Heart right ventricle (tissue), 16 donors: ENCODE results near the gene DNAI2. TPM values are rescaled to one million over a fixed set of nuclear protein-coding genes. Genes with fewer than 3 reads are reported as not detected.

Experiments used
- ATAC-seq, 8 donors: fragments of 200-7000 bp; cut with Tn5 transposase; one replicate each; pipeline ENCODE4 v1.9.1; 2020; ENCODE audit warnings: mild to moderate bottlenecking in 8 of 8, moderate library complexity in 8 of 8, moderate number of reproducible peaks in 1 of 8
- DNase-seq, 2 donors: peaks; one replicate each; pipeline ENCODE4 v3.0.0-alpha.2; 2020
- H3K27ac ChIP-seq, 10 donors: fragments of 200-600 bp; sonication (generic) in 2 of 10; one replicate each; pipeline versions ENCODE4 v1.5.0 to v1.8.0; 2020 to 2022; ENCODE audit warnings: mild to moderate bottlenecking in 3 of 10
- H3K27me3 ChIP-seq, 7 donors: fragments of 200-600 bp; one replicate each; pipeline ENCODE4 v1.8.0; 2021 to 2022; ENCODE audit warnings: mild to moderate bottlenecking in 2 of 7
- H3K36me3 ChIP-seq, 9 donors: fragments of 200-600 bp; sonication (generic) in 1 of 9; one replicate each; pipeline versions ENCODE4 v1.5.0 to v1.8.0; 2020 to 2022; ENCODE audit warnings: mild to moderate bottlenecking in 2 of 9
- H3K4me1 ChIP-seq, 9 donors: fragments of 200-600 bp; sonication (generic) in 1 of 9; one replicate each; pipeline versions ENCODE4 v1.5.0 to v1.8.0; 2020 to 2022; ENCODE audit warnings: mild to moderate bottlenecking in 4 of 9
- H3K4me3 ChIP-seq, 10 donors: fragments of 200-600 bp; sonication (generic) in 2 of 10; one replicate each; pipeline versions ENCODE4 v1.5.0 to v1.8.0; 2020 to 2022; ENCODE audit warnings: mild to moderate bottlenecking in 7 of 10, moderate library complexity in 2 of 10
- H3K9me3 ChIP-seq, 11 donors: fragments of 200-600 bp in 10 of 11; sonication (generic) in 2 of 11; one replicate each; pipeline versions ENCODE4 v1.5.0 to v1.8.0; 2013 to 2022; ENCODE audit warnings: mild to moderate bottlenecking in 2 of 11, control low read depth in 1 of 11, moderate library complexity in 1 of 11
- WGBS, 2 donors: extraction: QIAGEN DNeasy Blood & Tissue Kit; methylation state at CpG; one replicate each; pipeline ENCODE4 v1.1.7; 2013; ENCODE audit warnings: inconsistent platforms in 1 of 2; 5-methylcytosine and 5-hydroxymethylcytosine counted together
- intact Hi-C, 10 donors: fragments of 100-400 bp; cut with DNase I; formaldehyde crosslinking; loops; one replicate each; pipeline versions ENCODE4 v1.11.1 to v1.14.2; 2022
- polyA plus RNA-seq, 2 donors: library from polyadenylated mRNA; stranded (reverse); fragments of 200-250 nt; gene quantifications; one replicate each; pipeline ENCODE4 v1.2.3, GENCODE V29; 2013
- total RNA-seq, 10 donors: library from RNA; stranded (reverse); fragmentation: NEBNext Ultra II Directional in 3 of 10; extraction: Animal tissue kit (Norgen Biotek cat#: 25700) in 3 of 10; gene quantifications; one replicate each; pipeline versions ENCODE4 v1.2.1 to v1.2.4, GENCODE V29; 2021 to 2023
- TF ChIP-seq, protein P1 (sequence below), 9 donors: fragments of 200-600 bp; sonication (generic) in 2 of 9; IDR thresholded peaks; one replicate each; pipeline versions ENCODE4 v1.5.0 to v1.8.0; 2021 to 2022; ENCODE audit warnings: antibody characterized with exemption in 9 of 9, mild to moderate bottlenecking in 5 of 9, moderate library complexity in 1 of 9
- donor health status: Arrhythmogenic right ventricular cardiomyopathy.
- donor health status: ischemic (EF 13 %, LVEDD 7.1; RV severe dilation, severe dysfunction).
- donor health status: healthy with polysubstance abuse.
- donor health status: DM: no; HTN: yes; CAD: no.
- donor health status: DM: no; HTN: no; CAD: no.
- donor health status: ischemic (EF 25% LVEDD 6.9; RV normal size, moderate dysfunction).
- donor health status: ischemic (EF 25% LVEDD 5.7; RV mildly dilated, moderate dysfunction).
- donor health status: healthy.
- donor health status: DM: yes; HTN: yes; CAD: no.
- donor health status: Ischemic cardiomyopathy.
- donor health status: ischemic (EF 35%, LVEDD 5.7; RV mildly dilated, moderate dysfunction).
- donor health status: nonischemic (EF 11% LVEDD 7.7; RV severe dilation, severe dysfunction).
- donor health status: DM: yes; HTN: yes; CAD: no.
- donor health status: PGD.
- donor health status: ischemic (EF 29% LVEDD 5.4; RV normal size, mild dysfunction).
- donor health status: nonischemic (EF 23%, LVEDD 6.1; RV moderate dilation, normal function).

DNAI2 gene
- total and polyA plus RNA-seq, 12 donors = 0.16 TPM; not detected in 11

GRCh38 chr17:74271901-74272561 is 2.0 kb upstream of the DNAI2 start:
- DNase-seq (peak; percentile 61 to 63), ATAC-seq (peak in 3 of 8 donors; percentile 25 to 48 (median 27))
- Histone ChIP-seq H3K4me3 (no peak overlapping the region), H3K9me3 (no peaks in the 10 kb centered on the region), H3K36me3 (no peaks in the 10 kb centered on the region), H3K27ac (peak overlapping the region in 6 of 10 donors; percentile 31 to 61 (median 54)), H3K4me1 (peaks cover 0 to 58% (median 32%) of the 10 kb centered on the region in 9 donors), H3K27me3 (peaks cover 0 to 24% (median 5%) of the 10 kb centered on the region in 7 donors)
- intact Hi-C loops = no loop called here
- 43 to 49% methylated on average over 13 of the region's 13 CpGs for WGBS, 2 donors
- TF ChIP-seq, protein P1, sequence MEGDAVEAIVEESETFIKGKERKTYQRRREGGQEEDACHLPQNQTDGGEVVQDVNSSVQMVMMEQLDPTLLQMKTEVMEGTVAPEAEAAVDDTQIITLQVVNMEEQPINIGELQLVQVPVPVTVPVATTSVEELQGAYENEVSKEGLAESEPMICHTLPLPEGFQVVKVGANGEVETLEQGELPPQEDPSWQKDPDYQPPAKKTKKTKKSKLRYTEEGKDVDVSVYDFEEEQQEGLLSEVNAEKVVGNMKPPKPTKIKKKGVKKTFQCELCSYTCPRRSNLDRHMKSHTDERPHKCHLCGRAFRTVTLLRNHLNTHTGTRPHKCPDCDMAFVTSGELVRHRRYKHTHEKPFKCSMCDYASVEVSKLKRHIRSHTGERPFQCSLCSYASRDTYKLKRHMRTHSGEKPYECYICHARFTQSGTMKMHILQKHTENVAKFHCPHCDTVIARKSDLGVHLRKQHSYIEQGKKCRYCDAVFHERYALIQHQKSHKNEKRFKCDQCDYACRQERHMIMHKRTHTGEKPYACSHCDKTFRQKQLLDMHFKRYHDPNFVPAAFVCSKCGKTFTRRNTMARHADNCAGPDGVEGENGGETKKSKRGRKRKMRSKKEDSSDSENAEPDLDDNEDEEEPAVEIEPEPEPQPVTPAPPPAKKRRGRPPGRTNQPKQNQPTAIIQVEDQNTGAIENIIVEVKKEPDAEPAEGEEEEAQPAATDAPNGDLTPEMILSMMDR (IDR thresholded peaks at IDR 0.05) = no peak

DNA sequence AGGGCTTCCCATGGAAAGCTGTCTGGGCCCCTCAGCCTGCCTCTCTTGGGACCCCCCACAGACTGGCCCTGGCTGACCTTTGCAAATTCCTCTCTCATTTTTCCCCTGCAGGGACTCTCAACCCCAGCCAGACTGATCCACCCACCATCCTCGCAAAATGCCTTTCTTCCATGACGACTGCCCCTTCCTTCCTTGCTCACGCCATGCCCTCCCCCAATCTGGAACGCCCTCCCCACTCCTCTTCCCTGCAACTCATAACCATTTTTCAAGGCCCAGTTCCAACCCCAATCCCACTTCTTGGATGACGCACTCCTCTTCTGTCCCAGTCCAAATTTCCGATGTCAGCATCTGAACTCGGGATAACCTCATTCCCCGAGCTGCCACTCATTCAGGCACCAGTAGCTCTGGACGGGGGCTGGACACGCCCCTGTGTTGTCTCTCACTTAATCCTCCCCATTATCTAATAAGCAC is 1.3 kb upstream of the DNAI2 start:
- Histone ChIP-seq H3K4me3 (no peak overlapping the region), H3K4me1 (peaks cover 0 to 63% (median 32%) of the 10 kb centered on the region in 9 donors), H3K9me3 (no peaks in the 10 kb centered on the region), H3K27me3 (peaks cover 0 to 24% (median 5%) of the 10 kb centered on the region in 7 donors), H3K36me3 (no peaks in the 10 kb centered on the region), H3K27ac (peak overlapping the region in 6 of 10 donors; percentile 31 to 61 (median 54))
- TF ChIP-seq, protein P1 (IDR thresholded peaks at IDR 0.05) = no peak
- WGBS, 2 donors = 37 to 41% methylated on average over 10 of the region's 10 CpGs
- ATAC-seq = peak; percentile 15 to 72 (median 42)
- peak in 1 of 2 donors; percentile 75 for DNase-seq
- intact Hi-C loops = no loop called here

GRCh38 chr17:74274709-74275340 is 791 bp downstream of the DNAI2 start:
- intact Hi-C loops = loop anchor here in 2 of 10 donors (5.0 kb wide), 2 partner anchors 58 to 63 kb away; partner anchors contain the start of gene TTYH2 (in 1 of the 2)
- Histone ChIP-seq H3K4me1 (peaks cover 0 to 63% (median 32%) of the 10 kb centered on the region in 9 donors), H3K27ac (no peak overlapping the region), H3K4me3 (no peak overlapping the region), H3K9me3 (no peaks in the 10 kb centered on the region), H3K27me3 (peaks cover 0 to 16% (median 5%) of the 10 kb centered on the region in 7 donors), H3K36me3 (no peaks in the 10 kb centered on the region)
- TF ChIP-seq, protein P1 (IDR thresholded peaks at IDR 0.05) = no peak
- no peak for ATAC-seq
- 73 to 75% methylated on average over 14 of the region's 14 CpGs for WGBS, 2 donors
- DNase-seq = no peak

DNA sequence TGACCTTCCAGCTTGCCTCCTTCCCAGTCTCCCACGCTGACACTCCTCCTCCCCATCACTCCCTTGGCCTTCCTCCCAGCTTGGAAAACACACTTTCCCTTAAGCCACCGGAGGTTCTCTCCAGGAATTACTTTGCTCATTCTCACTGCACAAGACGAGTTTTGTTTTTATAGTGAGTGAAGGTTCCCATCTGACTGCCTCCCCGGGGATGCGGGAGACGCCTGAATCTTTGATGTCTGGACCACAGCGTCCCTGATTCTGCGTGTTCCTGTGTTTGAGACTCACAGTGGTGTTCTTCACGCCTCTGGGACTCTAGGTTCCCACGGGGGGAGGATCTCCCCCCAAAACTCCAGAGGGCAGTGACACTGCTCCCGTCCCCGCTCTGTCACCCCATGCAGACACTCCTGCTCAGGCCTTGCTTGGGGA is 2.0 kb downstream of the DNAI2 start:
- peak; percentile 63 to 81 (median 72) for ATAC-seq
- WGBS, 2 donors = 36 to 45% methylated on average over 12 of the region's 12 CpGs
- peaks cover 0 to 62% (median 32%) of the 10 kb centered on the region in 9 donors for H3K4me1 ChIP-seq

More for the DNA sequence above, 2.0 kb downstream of the DNAI2 start:
- Histone ChIP-seq H3K27me3 (peaks cover 0 to 16% (median 5%) of the 10 kb centered on the region in 7 donors), H3K36me3 (no peaks in the 10 kb centered on the region), H3K9me3 (no peaks in the 10 kb centered on the region), H3K4me3 (peak overlapping the region in 1 of 10 donors; percentile 2), H3K27ac (peak overlapping the region; percentile 52 to 89 (median 77))
- peak in 1 of 2 donors; percentile 86 for DNase-seq
- intact Hi-C loops = loop anchor here in 2 of 10 donors (5.0 kb wide), 2 partner anchors 59 to 64 kb away; partner anchors contain the start of gene TTYH2 (in 1 of the 2)
- TF ChIP-seq, protein P1 (IDR thresholded peaks at IDR 0.05) = no peak
